RWPE2 (cell line): Measurements from ENCODE around the gene ERN2.
A peak's percentile ranks its signal among the peaks of the same experiment; 100 is the strongest.

ENCODE experiments used
- ATAC-seq: fragments of 200-7000 bp; cut with Tn5 transposase; 3 replicates; pipeline ENCODE4 v1.9.1; 2021; ENCODE audit warnings: low read depth
- DNase-seq: peaks from one replicate; pipeline ENCODE4 v3.0.0-alpha.2; 2020; ENCODE audit warnings: low spot score
- H3K27ac ChIP-seq: fragments of 450-650 bp; 2 replicates; pipeline ENCODE4 v1.5.1; 2017; ENCODE audit warnings: mild to moderate bottlenecking; ENCODE audit not compliant: poor library complexity, severe bottlenecking
- H3K27me3 ChIP-seq: fragments of 250-450 bp; sonication (Bioruptor Pico); 2 replicates; pipeline ENCODE4 v1.5.1; 2021; ENCODE audit warnings: mild to moderate bottlenecking, moderate library complexity; ENCODE audit not compliant: insufficient read depth, poor library complexity, severe bottlenecking
- H3K36me3 ChIP-seq: fragments of 250-450 bp; sonication (Bioruptor Pico); 2 replicates; pipeline ENCODE4 v1.5.1; 2020; ENCODE audit warnings: low read depth, mild to moderate bottlenecking, moderate library complexity
- H3K4me1 ChIP-seq: fragments of 250-450 bp; sonication (Bioruptor Pico); 2 replicates; pipeline ENCODE4 v1.5.1; 2021; ENCODE audit warnings: mild to moderate bottlenecking, moderate library complexity; ENCODE audit not compliant: insufficient read depth, poor library complexity, severe bottlenecking
- H3K4me3 ChIP-seq: fragments of 250-450 bp; sonication (Bioruptor Pico); 2 replicates; pipeline ENCODE4 v1.5.1; 2021; ENCODE audit warnings: mild to moderate bottlenecking, moderate library complexity; ENCODE audit not compliant: severe bottlenecking
- H3K9me3 ChIP-seq: fragments of 250-450 bp; sonication (Bioruptor Pico); 2 replicates; pipeline ENCODE4 v1.5.1; 2021; ENCODE audit warnings: mild to moderate bottlenecking, moderate library complexity; ENCODE audit not compliant: severe bottlenecking
- TF ChIP-seq, protein P1 (sequence below): fragments of 450-650 bp; IDR thresholded peaks from one replicate; pipeline ENCODE4 v1.5.1; 2017; ENCODE audit warnings: mild to moderate bottlenecking, moderate library complexity; ENCODE audit not compliant: poor library complexity, severe bottlenecking

ERN2 gene

DNA sequence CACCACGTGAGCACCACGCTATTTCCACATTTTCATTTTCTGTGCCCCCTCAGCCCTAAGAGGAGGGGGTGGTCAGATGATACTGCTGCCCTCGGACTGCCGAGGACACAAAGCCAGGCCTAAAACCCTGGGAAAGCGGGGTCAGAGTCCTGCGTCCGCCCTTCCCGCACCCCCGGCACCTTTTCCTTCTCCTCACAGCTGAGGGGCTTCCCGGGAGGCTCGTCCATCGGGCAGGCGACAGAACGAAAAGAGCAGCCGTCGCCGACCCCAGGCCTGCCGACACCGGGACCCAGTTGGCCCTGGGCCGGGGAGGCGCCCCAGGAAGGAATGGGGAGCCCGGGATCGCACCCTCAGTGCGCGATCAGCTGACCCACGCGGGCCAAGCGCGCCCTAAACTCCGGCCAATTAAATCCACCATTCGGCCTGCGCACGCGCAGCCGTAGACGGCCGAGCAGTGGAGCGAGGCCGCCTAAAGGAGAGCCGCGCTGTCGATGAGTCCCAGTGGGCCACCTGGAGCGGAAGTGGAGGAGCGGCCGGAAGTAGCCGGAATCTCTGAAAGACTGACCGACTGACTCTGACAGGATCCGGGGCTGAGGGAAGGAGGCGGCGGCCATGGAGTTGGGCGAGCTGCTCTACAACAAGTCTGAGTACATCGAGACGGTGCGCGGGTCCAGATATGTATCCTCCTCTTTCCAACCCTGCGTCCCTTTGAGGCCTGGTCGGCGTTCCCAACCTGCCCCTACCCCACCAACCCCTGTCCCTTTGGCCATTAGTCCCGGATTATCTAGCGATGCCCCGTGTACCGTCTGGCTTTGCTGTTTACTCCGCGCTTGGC, 71.9 kb downstream of the ERN2 start, which contains the start of the genes DCTN5 and PALB2:
Gene DCTN5 (plus strand): TSS at position 536 of the 835 bp plus-strand sequence. CDS start 77 bp downstream, at position 613.
Gene PALB2 (minus strand): TSS at position 380 of the 835 bp plus-strand sequence. CDS start 153 bp downstream, at position 227.
- TF ChIP-seq, protein P1, sequence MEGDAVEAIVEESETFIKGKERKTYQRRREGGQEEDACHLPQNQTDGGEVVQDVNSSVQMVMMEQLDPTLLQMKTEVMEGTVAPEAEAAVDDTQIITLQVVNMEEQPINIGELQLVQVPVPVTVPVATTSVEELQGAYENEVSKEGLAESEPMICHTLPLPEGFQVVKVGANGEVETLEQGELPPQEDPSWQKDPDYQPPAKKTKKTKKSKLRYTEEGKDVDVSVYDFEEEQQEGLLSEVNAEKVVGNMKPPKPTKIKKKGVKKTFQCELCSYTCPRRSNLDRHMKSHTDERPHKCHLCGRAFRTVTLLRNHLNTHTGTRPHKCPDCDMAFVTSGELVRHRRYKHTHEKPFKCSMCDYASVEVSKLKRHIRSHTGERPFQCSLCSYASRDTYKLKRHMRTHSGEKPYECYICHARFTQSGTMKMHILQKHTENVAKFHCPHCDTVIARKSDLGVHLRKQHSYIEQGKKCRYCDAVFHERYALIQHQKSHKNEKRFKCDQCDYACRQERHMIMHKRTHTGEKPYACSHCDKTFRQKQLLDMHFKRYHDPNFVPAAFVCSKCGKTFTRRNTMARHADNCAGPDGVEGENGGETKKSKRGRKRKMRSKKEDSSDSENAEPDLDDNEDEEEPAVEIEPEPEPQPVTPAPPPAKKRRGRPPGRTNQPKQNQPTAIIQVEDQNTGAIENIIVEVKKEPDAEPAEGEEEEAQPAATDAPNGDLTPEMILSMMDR = no peak
- Histone ChIP-seq H3K27ac (peak within 1 kb of the TSS; percentile 62), H3K9me3 (no peaks in the 10 kb centered on the region), H3K36me3 (peaks cover 55% of the 10 kb centered on the region), H3K27me3 (no peaks in the 10 kb centered on the region), H3K4me3 (peak within 1 kb of the TSS; percentile 74), H3K4me1 (no peaks in the 10 kb centered on the region)
- peak; percentile 99 for ATAC-seq
- peak; percentile 95 for DNase-seq

DNA sequence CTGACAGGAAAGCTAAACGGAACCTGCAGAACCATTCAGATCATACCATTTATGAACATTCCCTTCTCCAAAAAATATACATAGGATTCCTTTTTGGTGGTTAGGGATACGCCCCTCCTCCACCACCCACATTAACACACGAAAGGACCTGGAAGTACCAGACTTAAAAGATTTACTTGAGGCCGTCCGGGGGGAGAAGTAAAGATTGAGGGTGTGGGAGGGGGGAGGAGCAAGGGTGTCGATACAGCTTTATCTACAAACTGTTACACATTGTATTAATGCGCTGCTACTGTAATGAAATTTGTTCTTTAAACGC, 72.4 kb downstream of the ERN2 start:
- no peak for DNase-seq
- TF ChIP-seq, protein P1 = no peak
- no peak for ATAC-seq

More for the DNA sequence above, 72.4 kb downstream of the ERN2 start:
- no peaks in the 10 kb centered on the region for H3K4me1 ChIP-seq
- no peaks in the 10 kb centered on the region for H3K9me3 ChIP-seq
- peak overlapping the region; percentile 62 for H3K27ac ChIP-seq
- no peaks in the 10 kb centered on the region for H3K27me3 ChIP-seq
- H3K36me3 ChIP-seq = peaks cover 55% of the 10 kb centered on the region
- H3K4me3 ChIP-seq = peak overlapping the region; percentile 74
